Islet of Langerhans (tissue), 1 donor: ENCODE measurements around the gene HMGB3.
A peak's percentile ranks its signal among the peaks of the same experiment; 100 is the strongest.
"Not testable (repeated sequence)": the region's sequence is repeated elsewhere in the genome, so short reads cannot be mapped to it uniquely, and the experiment has no call there.

Source experiments
- FAIRE-seq: peaks from one replicate; lab custom pipeline; 2011; peaks lifted over from hg19 to GRCh38; lab: Jason Lieb, UNC

HMGB3 gene

DNA sequence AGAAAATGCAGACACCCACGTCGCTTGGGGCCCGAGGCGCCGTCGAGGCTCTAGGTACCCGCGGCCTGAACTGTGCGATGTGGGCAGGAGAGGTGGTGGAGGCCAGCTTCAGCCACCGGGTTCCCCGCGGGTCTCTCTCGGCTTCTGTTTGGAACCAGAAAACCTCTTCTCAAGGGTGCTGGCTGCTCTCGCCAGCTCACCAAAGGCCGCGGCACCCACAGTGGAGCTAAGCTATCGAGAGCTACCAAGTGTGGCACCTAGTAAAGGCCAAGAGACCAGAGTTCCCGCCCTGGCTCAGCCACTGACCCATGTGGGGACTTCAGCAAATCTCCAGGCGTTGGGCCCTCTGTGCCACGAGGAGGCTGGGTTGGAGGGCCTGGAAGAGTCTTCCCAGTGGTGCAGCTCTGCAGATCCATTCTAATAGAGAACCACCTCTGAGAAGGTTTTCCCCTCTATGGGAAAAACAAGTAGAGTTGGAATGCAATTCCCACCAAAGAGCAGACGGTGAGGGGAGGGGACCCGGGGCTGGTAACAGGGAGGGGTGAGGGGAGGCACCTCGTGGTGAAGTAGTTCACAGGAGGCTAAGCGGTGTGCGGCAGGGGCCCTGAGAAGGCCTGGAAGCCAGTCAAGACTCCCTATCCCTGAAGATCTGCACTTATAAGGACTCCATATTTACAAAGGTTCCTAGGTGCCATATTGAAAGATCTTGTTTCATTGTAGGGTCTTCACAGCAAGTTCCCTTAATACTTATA is 5.5 kb upstream of the HMGB3 start:
- no peak for FAIRE-seq

DNA sequence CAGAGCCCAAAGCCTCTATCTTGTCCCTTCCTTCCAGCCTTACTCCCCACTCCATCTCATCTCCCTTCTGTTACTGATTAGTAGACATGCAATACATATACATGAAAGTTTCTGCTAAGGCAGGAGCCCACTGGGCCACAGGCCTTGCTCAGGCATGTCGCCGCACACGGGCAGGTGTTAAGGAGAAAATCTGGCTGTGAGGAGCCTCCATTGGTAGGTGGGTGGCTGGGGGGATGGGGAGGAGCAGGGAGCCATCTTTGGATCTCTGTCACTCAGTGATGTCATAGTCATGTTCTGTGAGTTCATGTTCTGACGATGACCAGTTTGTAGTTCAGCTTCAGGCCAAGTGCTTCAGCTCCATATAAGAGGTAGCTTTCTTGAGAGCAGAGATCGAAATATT is 2.9 kb upstream of the HMGB3 start:
- no peak for FAIRE-seq

GRCh38 chrX:150980711-150981110 is 2.4 kb upstream of the HMGB3 start:
- no peak for FAIRE-seq

DNA sequence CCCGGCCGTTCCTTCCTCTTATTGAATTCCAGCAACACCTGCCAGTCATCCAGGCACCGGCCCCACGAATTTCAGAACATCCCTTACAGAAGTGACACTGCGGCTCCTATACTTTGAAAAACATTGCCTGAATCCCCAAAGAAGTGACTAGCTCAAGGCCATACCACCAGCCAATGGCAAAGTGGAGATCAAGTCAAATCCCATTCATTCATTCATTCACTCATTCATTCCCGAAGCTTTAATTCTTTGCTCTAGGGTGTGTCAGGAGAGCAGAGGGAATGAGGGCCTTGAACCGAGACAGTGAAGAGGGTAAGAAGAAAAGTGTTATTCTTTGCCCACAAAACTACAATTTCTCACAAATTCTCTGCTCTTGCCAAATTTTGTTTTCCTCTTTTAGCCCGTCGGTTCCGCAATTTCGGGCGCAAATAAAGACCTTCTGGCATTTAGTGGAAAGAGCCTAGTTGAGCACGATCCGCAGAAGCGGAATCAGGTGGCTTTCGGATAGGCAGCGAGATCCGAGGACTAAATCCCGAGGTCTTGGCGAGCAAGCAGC is 824 bp upstream of the HMGB3 start:
- no peak for FAIRE-seq

DNA sequence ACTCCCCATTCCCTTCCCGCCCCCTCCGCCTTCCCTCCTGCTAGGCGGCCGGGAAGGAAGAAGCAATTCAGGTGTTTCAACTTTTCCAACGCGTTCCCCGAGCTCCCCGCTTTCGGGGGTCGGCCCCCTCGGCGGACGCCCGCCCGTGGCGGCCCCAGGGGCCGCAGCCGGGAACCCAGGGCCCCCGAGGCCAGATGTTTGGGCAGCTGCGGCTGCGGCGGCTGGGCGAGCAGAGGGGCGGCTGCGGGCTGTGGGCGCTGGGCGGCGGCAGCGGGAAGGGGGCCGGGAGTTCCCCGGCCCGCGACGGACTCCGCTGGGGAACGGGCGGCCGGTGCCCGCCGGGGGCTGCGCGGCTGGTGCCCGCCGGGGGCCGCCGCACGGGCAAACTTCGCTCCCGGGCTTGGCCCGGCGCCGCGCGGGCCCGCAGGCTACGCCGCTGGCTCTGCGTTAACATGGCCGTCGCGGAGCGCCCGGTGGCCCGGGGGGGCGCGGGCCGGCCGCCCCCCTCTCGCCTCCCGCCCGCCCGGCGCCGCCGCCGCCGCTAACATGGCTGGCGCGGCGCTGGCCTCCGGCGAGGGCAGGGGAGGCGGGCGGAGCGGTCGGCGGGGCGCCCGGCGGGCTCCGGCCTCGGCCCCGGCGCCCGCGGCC is 510 bp downstream of the HMGB3 start:
- no peak for FAIRE-seq

GRCh38 chrX:150984169-150984824 is 1.2 kb downstream of the HMGB3 start:
- FAIRE-seq, result no peak

DNA sequence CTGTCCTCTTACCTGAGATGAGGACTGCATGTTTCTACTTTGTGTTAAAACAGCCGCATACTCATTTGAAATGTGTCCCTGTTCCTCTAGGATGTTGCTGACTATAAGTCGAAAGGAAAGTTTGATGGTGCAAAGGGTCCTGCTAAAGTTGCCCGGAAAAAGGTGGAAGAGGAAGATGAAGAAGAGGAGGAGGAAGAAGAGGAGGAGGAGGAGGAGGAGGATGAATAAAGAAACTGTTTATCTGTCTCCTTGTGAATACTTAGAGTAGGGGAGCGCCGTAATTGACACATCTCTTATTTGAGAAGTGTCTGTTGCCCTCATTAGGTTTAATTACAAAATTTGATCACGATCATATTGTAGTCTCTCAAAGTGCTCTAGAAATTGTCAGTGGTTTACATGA is 4.6 kb downstream of the HMGB3 start:
- not testable (repeated sequence) for FAIRE-seq

- FAIRE-seq, result no peak
Observed at GRCh38 chrX:150989420-150989819, 6.3 kb downstream of the HMGB3 start.

DNA sequence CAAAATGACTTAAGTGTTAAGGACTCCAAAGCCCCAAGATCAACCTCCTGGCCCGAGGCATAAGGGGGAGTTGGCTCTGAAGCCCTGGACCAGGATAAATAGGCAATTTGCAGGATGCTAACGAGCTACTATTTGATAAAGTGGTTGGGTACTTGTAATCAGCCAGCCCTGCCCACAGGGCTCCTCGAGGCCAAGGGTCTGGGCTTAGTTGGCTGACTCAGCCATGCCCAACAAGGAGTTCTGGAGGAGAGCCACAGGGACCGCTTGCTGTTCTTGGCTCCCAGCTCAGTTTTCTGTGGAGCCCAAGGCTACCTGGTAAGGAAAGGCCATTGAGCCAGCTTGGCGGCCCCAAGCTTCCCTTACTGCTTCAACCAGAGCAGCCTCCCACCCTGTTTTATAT is 7.8 kb downstream of the HMGB3 start:
- no peak for FAIRE-seq

DNA sequence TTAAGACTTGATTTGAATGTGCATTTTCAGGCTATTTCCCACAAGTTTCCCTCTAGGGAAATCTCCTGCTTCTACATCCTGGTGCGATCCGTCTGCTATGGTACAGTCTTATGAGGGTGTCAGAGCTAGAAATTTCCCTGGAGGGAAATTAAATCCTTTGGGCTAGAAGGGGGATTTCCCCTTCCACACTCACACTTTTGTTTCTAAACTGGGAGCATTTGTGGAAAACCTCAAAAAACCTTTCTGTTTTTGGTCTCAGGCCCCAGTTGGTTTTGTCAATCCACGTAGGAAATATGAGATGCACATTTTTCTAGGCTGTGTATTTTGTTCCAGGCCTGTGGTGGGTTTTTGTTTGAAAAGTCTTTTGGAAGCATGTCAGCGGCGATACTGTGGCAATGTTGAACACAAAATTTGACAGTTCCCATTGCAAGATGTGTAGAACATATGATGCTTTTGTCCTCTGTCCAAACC is 17.8 kb downstream of the HMGB3 start:
- no peak for FAIRE-seq

DNA sequence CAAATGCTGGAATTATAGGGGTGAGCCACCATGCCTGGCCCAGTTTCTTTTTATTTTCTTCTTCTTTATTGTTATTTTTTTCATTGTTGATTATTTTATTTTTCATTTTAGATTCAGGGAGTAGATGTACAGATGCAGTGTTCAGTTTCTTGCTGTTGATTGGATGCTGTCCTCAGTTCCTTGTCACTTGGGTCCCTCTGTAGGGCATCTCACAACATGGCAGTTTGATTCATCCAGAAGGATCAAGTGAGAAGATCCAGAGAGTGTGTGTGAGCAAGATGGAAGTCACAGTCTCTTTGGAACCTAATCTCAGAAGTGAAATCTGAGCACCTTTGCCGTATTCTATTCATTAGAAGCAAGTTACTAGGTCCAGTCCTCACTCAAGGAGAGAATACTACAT is 20.9 kb downstream of the HMGB3 start:
- no peak for FAIRE-seq

DNA sequence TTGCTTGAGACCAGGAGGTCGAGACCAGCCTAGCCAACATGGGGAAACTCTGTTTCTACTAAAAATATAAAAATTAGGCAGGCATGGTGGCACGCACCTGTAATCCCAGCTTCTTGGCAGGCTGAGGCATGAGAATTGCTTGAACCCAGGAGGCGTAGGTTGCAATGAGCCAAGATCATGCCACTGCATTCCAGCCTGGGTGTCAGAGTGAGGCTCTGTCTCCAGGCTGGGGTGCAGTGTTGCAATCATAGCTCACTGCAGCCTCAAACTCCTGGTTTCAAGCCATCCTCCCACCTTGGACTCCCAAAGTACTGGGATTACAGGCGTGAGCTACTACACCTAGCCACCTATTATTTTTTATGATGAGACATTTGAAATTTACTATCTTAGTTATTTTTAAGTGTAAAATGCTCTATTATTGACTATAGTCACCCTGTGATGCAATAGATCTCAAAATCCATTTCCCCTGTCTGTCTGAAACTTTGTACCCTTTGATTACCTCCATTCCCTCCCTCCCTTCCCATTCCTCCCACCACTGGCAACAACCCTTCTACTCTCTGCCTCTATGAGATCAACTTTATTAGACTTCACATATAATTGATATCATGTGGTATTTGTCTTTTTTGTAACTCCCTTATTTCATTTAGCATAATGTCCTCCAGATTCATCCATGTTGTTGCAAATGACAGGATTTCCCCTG is 23.4 kb downstream of the HMGB3 start:
- FAIRE-seq, result no peak

- no peak for FAIRE-seq
Observed at GRCh38 chrX:151009582-151009981, 26.4 kb downstream of the HMGB3 start.

DNA sequence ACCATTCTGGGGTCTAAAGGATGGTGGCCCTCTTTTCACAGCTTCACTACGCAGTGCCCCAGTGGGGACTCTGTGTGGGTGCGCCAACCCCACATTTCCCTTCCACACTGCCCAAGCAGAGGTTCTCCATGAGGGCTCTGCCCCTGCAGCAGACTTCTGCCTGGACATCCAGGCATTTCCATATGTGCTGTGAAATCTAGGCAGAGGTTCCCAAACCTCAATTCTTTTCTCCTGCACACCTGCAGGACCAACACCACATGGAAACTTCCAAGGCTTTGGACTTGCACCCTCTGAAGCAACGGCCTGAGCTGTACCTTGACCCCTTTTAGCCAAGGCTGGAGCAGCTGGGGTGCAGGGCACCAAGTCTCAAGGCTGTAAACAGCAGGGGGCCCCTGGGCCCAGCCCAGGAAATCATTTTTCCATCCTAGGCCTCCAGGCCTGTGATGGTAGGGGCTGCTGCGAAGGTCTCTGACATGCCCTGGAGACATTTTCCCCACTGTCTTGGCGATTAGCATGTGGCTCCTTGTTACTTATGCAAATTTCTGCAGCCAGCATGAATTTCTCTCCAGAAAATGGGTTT is 30.1 kb downstream of the HMGB3 start:
- no peak for FAIRE-seq

DNA sequence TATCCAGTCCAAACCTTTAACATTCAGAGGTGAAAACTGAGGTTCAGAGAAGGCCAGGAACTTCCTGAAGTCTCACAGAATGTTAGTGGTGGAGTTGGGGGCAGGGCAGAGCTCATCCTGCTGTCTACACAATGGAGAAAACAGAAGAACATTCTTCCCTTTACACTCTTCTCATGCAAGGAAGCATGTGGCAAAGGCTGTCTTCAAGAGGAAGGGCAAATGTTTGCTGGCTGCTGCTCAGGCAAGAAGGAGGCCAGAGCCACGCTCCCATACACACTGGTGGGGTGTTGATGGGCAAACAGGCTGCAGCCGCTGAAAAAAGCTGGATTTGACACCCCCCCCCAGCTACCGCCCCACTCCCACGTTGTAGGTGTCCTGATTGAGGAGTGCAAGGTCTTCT is 32.5 kb downstream of the HMGB3 start:
- FAIRE-seq, result no peak

GRCh38 chrX:151019856-151020255 is 36.7 kb downstream of the HMGB3 start:
- FAIRE-seq, result no peak

DNA sequence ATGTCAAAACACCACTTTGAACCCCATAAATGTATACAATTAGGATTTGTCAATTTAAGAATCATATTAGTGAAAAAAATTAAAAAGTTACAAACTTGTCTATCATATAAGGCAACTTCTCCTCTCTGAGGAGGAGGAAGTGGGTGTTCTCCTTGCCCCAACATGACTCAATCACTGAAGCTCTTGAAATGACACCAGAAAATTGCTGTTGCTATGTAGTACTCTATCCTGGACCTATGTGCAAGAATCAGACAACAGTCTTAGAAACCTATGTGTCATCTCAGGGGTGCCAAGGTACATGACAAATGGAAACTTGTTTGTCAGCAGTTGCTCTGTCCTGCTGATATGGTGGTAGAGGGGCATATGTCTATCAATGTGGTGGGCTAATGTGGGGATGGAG is 47.7 kb downstream of the HMGB3 start:
- FAIRE-seq, result no peak

DNA sequence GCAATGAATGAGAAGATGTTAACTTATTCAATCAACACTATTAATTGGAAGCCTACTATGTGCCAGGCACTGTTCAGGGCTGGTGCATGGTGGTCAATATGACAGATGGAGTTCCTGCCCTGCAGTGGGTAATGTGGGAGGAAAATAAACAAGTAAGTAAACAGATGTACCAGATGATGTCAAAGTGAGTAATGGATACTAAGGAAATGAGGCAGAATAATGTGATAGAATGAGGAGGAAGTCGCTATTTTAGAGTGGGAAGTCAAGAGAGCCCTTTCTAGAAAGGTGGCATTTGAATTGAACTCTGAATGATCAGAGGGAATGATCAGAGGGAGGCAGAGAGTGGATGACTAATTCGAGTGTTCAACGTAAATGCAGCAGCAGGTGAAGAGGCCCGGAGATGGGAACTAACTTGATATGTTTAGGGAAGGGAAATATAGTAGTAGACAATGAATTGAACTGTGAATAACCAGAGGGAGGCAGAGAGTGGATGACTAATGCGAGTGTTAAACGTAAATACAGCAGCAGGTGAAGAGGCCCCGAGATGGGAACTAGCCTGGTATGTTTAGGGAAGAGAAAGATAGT is 48.3 kb downstream of the HMGB3 start:
- FAIRE-seq, result peak; percentile 64

- no peak for FAIRE-seq
Observed at GRCh38 chrX:151039351-151039750, 56.2 kb downstream of the HMGB3 start.
